CD14-positive monocyte (primary cell): ENCODE data around the gene BCAS2. TPM values are rescaled to one million over a fixed set of nuclear protein-coding genes. Genes with fewer than 3 reads are reported as not detected.

ENCODE experiments used
- DNase-seq, 3 donors: peaks; one replicate each; pipeline ENCODE4 v3.0.0-alpha.2; 2011 to 2022
- H2AFZ ChIP-seq: 2 replicates; pipeline ENCODE4 v1.6.0; 2012; ENCODE audit warnings: mild to moderate bottlenecking, low read depth, low read length, inconsistent platforms; ENCODE audit not compliant: insufficient read depth, poor library complexity, severe bottlenecking
- H3K27ac ChIP-seq, 2 donors: 1 replicate in 1 of 2; 2 replicates in 1 of 2; pipeline ENCODE4 v1.5.1; 2012 to 2013; ENCODE audit warnings: low read length in 2 of 2, control low read depth in 1 of 2, inconsistent platforms in 1 of 2, low read depth in 1 of 2, mild to moderate bottlenecking in 1 of 2
- H3K27me3 ChIP-seq, 2 donors: one replicate each; pipeline versions ENCODE4 v1.6.0 to v1.6.1; 2011 to 2013; ENCODE audit warnings: low read length in 2 of 2; ENCODE audit not compliant: control insufficient read depth in 2 of 2, insufficient read depth in 2 of 2
- H3K36me3 ChIP-seq, 2 donors: replicated peaks in 1 of 2; 1 replicate in 1 of 2; 2 replicates in 1 of 2; pipeline versions ENCODE4 v1.5.1 to v1.6.1; 2012 to 2013; ENCODE audit warnings: low read length in 2 of 2, control low read depth in 1 of 2, inconsistent platforms in 1 of 2, mild to moderate bottlenecking in 1 of 2; ENCODE audit not compliant: insufficient read depth in 2 of 2, control insufficient read depth in 1 of 2
- H3K4me1 ChIP-seq, 2 donors: 1 replicate in 1 of 2; 2 replicates in 1 of 2; pipeline versions ENCODE4 v1.5.1 to v1.6.1; 2012 to 2013; ENCODE audit warnings: low read length in 2 of 2, control low read depth in 1 of 2, inconsistent platforms in 1 of 2, mild to moderate bottlenecking in 1 of 2, moderate library complexity in 1 of 2; ENCODE audit not compliant: insufficient read depth in 2 of 2, control insufficient read depth in 1 of 2
- H3K4me2 ChIP-seq: replicated peaks from 2 replicates; pipeline ENCODE3; 2012; ENCODE audit warnings: low read length, moderate library complexity, mild to moderate bottlenecking; ENCODE audit not compliant: poor library complexity, severe bottlenecking; ENCODE audit errors: extremely low read depth
- H3K4me3 ChIP-seq, 3 experiments: fragments of 200-600 bp in 1 of 3; sonication (generic) in 1 of 3; replicated peaks in 1 of 3; 1 replicate in 2 of 3; 2 replicates in 1 of 3; pipeline ENCODE4 v1.5.1; 2011 to 2013; ENCODE audit warnings: low read length in 3 of 3, mild to moderate bottlenecking in 3 of 3, control low read depth in 2 of 3, low read depth in 2 of 3, inconsistent platforms in 1 of 3, moderate library complexity in 1 of 3
- H3K79me2 ChIP-seq: 2 replicates; pipeline ENCODE4 v1.6.0; 2012; ENCODE audit warnings: mild to moderate bottlenecking, control low read depth, inconsistent platforms, low read length, moderate library complexity; ENCODE audit not compliant: insufficient read depth
- H3K9ac ChIP-seq: 2 replicates; pipeline ENCODE4 v1.6.0; 2017; ENCODE audit warnings: low read length, mild to moderate bottlenecking; ENCODE audit not compliant: insufficient read depth, poor library complexity, severe bottlenecking
- H3K9me3 ChIP-seq, 2 donors: replicated peaks in 1 of 2; 1 replicate in 1 of 2; 2 replicates in 1 of 2; pipeline versions ENCODE4 v1.5.1 to v1.6.1; 2012 to 2013; ENCODE audit warnings: low read length in 2 of 2, control low read depth in 1 of 2; ENCODE audit not compliant: control insufficient read depth in 1 of 2, insufficient read depth in 1 of 2
- H4K20me1 ChIP-seq: 2 replicates; pipeline ENCODE4 v1.6.0; 2012; ENCODE audit warnings: mild to moderate bottlenecking, low read length, control low read depth, moderate library complexity; ENCODE audit not compliant: insufficient read depth
- H3K27ac Mint-ChIP-seq, 7 donors: one replicate each; pipeline ENCODE4 v1.8.0; 2020; ENCODE audit warnings: mild to moderate bottlenecking in 7 of 7, mixed read lengths in 7 of 7, moderate library complexity in 6 of 7, inconsistent platforms in 2 of 7
- H3K27me3 Mint-ChIP-seq, 3 donors: one replicate each; pipeline ENCODE4 v1.8.0; 2021 to 2022; ENCODE audit warnings: low read depth in 3 of 3, mild to moderate bottlenecking in 3 of 3, mixed read lengths in 3 of 3, moderate library complexity in 3 of 3, inconsistent platforms in 1 of 3
- H3K36me3 Mint-ChIP-seq, 2 donors: one replicate each; pipeline ENCODE4 v1.8.0; 2020; ENCODE audit warnings: mixed read lengths in 2 of 2, inconsistent platforms in 1 of 2, mild to moderate bottlenecking in 1 of 2
- H3K4me1 Mint-ChIP-seq: one replicate; pipeline ENCODE4 v1.8.0; 2020; ENCODE audit warnings: mild to moderate bottlenecking, mixed read lengths
- H3K4me3 Mint-ChIP-seq, 2 donors: one replicate each; pipeline ENCODE4 v1.8.0; 2020; ENCODE audit warnings: mild to moderate bottlenecking in 2 of 2, mixed read lengths in 2 of 2, moderate library complexity in 1 of 2
- H3K9me3 Mint-ChIP-seq, 7 donors: one replicate each; pipeline ENCODE4 v1.8.0; 2020 to 2022; ENCODE audit warnings: mixed read lengths in 7 of 7, mild to moderate bottlenecking in 6 of 7, moderate library complexity in 6 of 7, inconsistent platforms in 2 of 7
- CTCF ChIP-seq: fragments of 200-600 bp; IDR thresholded peaks from one replicate; pipeline ENCODE4 v1.8.0; 2022; ENCODE audit warnings: antibody characterized with exemption, mild to moderate bottlenecking
- WGBS: methylation state at CpG from one replicate; pipeline ENCODE4 v1.1.5; 2013; ENCODE audit warnings: missing lambda C conversion rate; ENCODE audit not compliant: insufficient coverage; 5-methylcytosine and 5-hydroxymethylcytosine counted together
- intact Hi-C, 2 donors: fragments of 100-400 bp; cut with micrococcal nuclease; formaldehyde crosslinking; loops; one replicate each; pipeline versions ENCODE4 v1.15.0 to v1.15.1; 2023
- polyA plus RNA-seq, 3 donors: library from polyadenylated mRNA; depleted of rRNA in 1 of 3; unstranded in 2 of 3; stranded (reverse) in 1 of 3; fragments of 300-500 nt in 2 of 3; fragments of >200 nt in 1 of 3; fragmentation: Illumina TruSeq in 2 of 3; gene quantifications; 1 replicate in 2 of 3; 2 replicates in 1 of 3; pipeline ENCODE4 v1.2.3, GENCODE V29; 2012 to 2021

Gene BCAS2
- polyA plus RNA-seq, 3 donors: 22.1 to 55.7 (median 47.6) TPM

- Mint-ChIP-seq H3K4me1 (no peaks in the 10 kb centered on the region), H3K4me3 (no peak overlapping the region), H3K36me3 (no peaks in the 10 kb centered on the region), H3K27ac (peak overlapping the region in 1 of 7 donors; percentile 62), H3K9me3 (no peaks in the 10 kb centered on the region), H3K27me3 (peaks cover 10 to 27% (median 14%) of the 10 kb centered on the region in 3 donors)
- peaks cover 8 to 17% of the 10 kb centered on the region in 2 donors for H3K27me3 ChIP-seq
- DNase-seq: no peak
- H3K9ac ChIP-seq: no peak overlapping the region
- H4K20me1 ChIP-seq: no peaks in the 10 kb centered on the region
- no peaks in the 10 kb centered on the region for H3K4me1 ChIP-seq
- 95% methylated on average over 3 of the region's 3 CpGs for WGBS
- H3K4me2 ChIP-seq: no peak overlapping the region
- H3K9me3 ChIP-seq: no peaks in the 10 kb centered on the region
- intact Hi-C loops: loop anchor here (5.0 to 10.0 kb wide), 4 partner anchors 74 to 183 kb away; partner anchors contain the start of gene TRIM33 (in 1 of the 2)
- H3K4me3 ChIP-seq: no peak overlapping the region
- H3K79me2 ChIP-seq: no peaks in the 10 kb centered on the region
- no peaks in the 10 kb centered on the region for H3K36me3 ChIP-seq
- H3K27ac ChIP-seq: no peak overlapping the region
- no peak for TF ChIP-seq CTCF
- H2AFZ ChIP-seq: no peak overlapping the region
Observed at GRCh38 chr1:114589122-114589521, 7.7 kb upstream of the BCAS2 start.

GRCh38 chr1:114588196-114588689, 6.8 kb upstream of the BCAS2 start:
- H3K79me2 ChIP-seq: no peaks in the 10 kb centered on the region
- Mint-ChIP-seq H3K9me3 (no peaks in the 10 kb centered on the region), H3K27ac (no peak overlapping the region), H3K4me1 (no peaks in the 10 kb centered on the region), H3K27me3 (peaks cover 14 to 32% (median 19%) of the 10 kb centered on the region in 3 donors), H3K36me3 (peaks cover 0 to 1% of the 10 kb centered on the region in 2 donors), H3K4me3 (peak overlapping the region in 1 of 2 donors; percentile 6)
- no peaks in the 10 kb centered on the region for H3K4me1 ChIP-seq
- H2AFZ ChIP-seq: peak overlapping the region; percentile 29
- no peaks in the 10 kb centered on the region for H3K36me3 ChIP-seq
- H3K4me3 ChIP-seq: no peak overlapping the region
- no peaks in the 10 kb centered on the region for H3K9me3 ChIP-seq
- peaks cover 8 to 10% of the 10 kb centered on the region in 2 donors for H3K27me3 ChIP-seq
- TF ChIP-seq CTCF: no peak
- WGBS: 88% methylated on average over 1 of the region's 2 CpGs
- H3K9ac ChIP-seq: no peak overlapping the region
- intact Hi-C loops: loop anchor here (5.0 to 10.0 kb wide), 4 partner anchors 73 to 184 kb away; partner anchors contain the start of gene TRIM33 (in 1 of the 2)
- DNase-seq: no peak
- H4K20me1 ChIP-seq: no peaks in the 10 kb centered on the region
- no peak overlapping the region for H3K27ac ChIP-seq
- no peak overlapping the region for H3K4me2 ChIP-seq
